ENCODE measurements around the gene AATK. TPM values are rescaled to one million over a fixed set of nuclear protein-coding genes. Genes with fewer than 3 reads are reported as not detected.

The AATK gene
- total and polyA plus RNA-seq, 9 of the 15 experiments (the other 6 are each of a cell fraction or from before 2014, with no cell fraction given), result 0.11 to 0.55 (median 0.38) TPM; not detected in 5

DNA sequence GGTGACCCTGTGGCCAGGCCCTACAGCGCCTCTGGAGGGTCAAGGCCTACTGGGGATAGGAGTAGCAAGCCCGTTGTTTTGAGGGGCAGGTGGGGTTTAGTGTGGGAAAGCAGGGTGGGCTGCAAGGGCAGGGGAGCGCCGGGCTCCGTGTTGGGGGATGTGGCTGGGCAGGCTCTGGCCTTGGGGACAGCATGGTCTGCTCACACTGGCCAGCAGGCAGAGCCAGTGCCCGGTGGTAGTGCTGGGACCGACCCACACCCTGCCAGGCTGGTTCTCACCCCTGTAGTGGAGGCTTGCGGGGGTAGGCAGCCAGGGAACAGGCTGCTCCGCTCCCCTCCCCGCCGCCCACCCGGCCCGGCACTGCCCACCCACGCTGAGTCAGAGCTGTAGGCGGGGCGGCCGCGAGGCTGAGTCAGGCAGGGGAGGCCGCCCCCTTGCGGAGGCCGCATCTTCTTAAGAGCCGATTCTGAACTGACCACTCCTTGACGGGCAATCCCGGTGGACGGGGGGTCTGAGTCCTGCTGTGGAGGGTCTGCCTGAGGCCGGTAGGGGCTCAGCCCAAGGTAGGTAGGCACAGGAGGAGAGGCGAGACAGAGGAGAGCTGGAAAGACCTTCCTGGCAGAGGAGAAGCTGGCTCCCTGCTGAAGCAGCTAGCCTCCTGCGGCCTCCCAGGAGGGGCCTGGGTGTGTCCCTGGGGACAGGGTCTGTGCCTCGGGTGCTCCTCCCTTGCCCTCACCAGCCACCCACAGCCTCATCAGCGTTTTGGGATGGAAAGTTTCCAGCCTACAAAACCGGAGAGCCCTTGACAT, 68.7 kb downstream of the AATK start (continued):
- TF ChIP-seq, protein P1, sequence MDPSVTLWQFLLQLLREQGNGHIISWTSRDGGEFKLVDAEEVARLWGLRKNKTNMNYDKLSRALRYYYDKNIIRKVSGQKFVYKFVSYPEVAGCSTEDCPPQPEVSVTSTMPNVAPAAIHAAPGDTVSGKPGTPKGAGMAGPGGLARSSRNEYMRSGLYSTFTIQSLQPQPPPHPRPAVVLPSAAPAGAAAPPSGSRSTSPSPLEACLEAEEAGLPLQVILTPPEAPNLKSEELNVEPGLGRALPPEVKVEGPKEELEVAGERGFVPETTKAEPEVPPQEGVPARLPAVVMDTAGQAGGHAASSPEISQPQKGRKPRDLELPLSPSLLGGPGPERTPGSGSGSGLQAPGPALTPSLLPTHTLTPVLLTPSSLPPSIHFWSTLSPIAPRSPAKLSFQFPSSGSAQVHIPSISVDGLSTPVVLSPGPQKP (CRISPR knock-in tag; IDR thresholded peaks at IDR 0.05), result no peak
- no peak for TF ChIP-seq MTA1 (IDR thresholded peaks at IDR 0.05; ENCODE audit: borderline replicate concordance)
- no peak for TF ChIP-seq XRCC5 (IDR thresholded peaks at IDR 0.05; ENCODE audit: low read depth, low read length)
- TF ChIP-seq PTRF (tag; IDR thresholded peaks at IDR 0.05), result no peak
- TF ChIP-seq, protein P2, sequence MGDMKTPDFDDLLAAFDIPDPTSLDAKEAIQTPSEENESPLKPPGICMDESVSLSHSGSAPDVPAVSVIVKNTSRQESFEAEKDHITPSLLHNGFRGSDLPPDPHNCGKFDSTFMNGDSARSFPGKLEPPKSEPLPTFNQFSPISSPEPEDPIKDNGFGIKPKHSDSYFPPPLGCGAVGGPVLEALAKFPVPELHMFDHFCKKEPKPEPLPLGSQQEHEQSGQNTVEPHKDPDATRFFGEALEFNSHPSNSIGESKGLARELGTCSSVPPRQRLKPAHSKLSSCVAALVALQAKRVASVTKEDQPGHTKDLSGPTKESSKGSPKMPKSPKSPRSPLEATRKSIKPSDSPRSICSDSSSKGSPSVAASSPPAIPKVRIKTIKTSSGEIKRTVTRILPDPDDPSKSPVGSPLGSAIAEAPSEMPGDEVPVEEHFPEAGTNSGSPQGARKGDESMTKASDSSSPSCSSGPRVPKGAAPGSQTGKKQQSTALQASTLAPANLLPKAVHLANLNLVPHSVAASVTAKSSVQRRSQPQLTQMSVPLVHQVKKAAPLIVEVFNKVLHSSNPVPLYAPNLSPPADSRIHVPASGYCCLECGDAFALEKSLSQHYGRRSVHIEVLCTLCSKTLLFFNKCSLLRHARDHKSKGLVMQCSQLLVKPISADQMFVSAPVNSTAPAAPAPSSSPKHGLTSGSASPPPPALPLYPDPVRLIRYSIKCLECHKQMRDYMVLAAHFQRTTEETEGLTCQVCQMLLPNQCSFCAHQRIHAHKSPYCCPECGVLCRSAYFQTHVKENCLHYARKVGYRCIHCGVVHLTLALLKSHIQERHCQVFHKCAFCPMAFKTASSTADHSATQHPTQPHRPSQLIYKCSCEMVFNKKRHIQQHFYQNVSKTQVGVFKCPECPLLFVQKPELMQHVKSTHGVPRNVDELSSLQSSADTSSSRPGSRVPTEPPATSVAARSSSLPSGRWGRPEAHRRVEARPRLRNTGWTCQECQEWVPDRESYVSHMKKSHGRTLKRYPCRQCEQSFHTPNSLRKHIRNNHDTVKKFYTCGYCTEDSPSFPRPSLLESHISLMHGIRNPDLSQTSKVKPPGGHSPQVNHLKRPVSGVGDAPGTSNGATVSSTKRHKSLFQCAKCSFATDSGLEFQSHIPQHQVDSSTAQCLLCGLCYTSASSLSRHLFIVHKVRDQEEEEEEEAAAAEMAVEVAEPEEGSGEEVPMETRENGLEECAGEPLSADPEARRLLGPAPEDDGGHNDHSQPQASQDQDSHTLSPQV (IDR thresholded peaks at IDR 0.05), result peak; percentile 70
- TF ChIP-seq, protein P3, sequence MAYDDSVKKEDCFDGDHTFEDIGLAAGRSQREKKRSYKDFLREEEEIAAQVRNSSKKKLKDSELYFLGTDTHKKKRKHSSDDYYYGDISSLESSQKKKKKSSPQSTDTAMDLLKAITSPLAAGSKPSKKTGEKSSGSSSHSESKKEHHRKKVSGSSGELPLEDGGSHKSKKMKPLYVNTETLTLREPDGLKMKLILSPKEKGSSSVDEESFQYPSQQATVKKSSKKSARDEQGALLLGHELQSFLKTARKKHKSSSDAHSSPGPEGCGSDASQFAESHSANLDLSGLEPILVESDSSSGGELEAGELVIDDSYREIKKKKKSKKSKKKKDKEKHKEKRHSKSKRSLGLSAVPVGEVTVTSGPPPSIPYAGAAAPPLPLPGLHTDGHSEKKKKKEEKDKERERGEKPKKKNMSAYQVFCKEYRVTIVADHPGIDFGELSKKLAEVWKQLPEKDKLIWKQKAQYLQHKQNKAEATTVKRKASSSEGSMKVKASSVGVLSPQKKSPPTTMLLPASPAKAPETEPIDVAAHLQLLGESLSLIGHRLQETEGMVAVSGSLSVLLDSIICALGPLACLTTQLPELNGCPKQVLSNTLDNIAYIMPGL (CRISPR knock-in tag; IDR thresholded peaks at IDR 0.05), result peak; percentile 55; the same call in 1 of the 2 replicates
- TF ChIP-seq, protein P4, sequence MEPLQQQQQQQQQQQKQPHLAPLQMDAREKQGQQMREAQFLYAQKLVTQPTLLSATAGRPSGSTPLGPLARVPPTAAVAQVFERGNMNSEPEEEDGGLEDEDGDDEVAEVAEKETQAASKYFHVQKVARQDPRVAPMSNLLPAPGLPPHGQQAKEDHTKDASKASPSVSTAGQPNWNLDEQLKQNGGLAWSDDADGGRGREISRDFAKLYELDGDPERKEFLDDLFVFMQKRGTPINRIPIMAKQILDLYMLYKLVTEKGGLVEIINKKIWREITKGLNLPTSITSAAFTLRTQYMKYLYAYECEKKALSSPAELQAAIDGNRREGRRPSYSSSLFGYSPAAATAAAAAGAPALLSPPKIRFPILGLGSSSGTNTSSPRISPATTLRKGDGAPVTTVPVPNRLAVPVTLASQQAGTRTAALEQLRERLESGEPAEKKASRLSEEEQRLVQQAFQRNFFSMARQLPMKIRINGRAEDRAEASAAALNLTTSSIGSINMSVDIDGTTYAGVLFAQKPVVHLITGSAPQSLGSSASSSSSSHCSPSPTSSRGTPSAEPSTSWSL (CRISPR knock-in tag; IDR thresholded peaks at IDR 0.05; ENCODE audit: borderline replicate concordance), result no peak
- peak; percentile 66 for TF ChIP-seq HMGN3 (IDR thresholded peaks at IDR 0.05; ENCODE audit: borderline replicate concordance, extremely low read depth, insufficient read length, low read depth, low read length)
- TF ChIP-seq, protein P5, sequence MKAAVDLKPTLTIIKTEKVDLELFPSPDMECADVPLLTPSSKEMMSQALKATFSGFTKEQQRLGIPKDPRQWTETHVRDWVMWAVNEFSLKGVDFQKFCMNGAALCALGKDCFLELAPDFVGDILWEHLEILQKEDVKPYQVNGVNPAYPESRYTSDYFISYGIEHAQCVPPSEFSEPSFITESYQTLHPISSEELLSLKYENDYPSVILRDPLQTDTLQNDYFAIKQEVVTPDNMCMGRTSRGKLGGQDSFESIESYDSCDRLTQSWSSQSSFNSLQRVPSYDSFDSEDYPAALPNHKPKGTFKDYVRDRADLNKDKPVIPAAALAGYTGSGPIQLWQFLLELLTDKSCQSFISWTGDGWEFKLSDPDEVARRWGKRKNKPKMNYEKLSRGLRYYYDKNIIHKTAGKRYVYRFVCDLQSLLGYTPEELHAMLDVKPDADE (conservative IDR thresholded peaks at IDR 0.05; ENCODE audit: control insufficient read depth, low read depth, low read length), result no peak
- no peak for TF ChIP-seq CEBPG (CRISPR knock-in tag; IDR thresholded peaks at IDR 0.05)
- no peak for TF ChIP-seq CEBPG (tag; conservative IDR thresholded peaks at IDR 0.05 in 1 of 2, IDR thresholded peaks at IDR 0.05 in 1 of 2)
- TF ChIP-seq ZFX (CRISPR knock-in tag; IDR thresholded peaks at IDR 0.05), result peak; percentile 82
- TF ChIP-seq, protein P6, sequence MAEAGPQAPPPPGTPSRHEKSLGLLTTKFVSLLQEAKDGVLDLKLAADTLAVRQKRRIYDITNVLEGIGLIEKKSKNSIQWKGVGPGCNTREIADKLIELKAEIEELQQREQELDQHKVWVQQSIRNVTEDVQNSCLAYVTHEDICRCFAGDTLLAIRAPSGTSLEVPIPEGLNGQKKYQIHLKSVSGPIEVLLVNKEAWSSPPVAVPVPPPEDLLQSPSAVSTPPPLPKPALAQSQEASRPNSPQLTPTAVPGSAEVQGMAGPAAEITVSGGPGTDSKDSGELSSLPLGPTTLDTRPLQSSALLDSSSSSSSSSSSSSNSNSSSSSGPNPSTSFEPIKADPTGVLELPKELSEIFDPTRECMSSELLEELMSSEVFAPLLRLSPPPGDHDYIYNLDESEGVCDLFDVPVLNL (CRISPR knock-in tag; IDR thresholded peaks at IDR 0.05; ENCODE audit: low read depth), result no peak
- no peak for TF ChIP-seq KLF10 (CRISPR knock-in tag; IDR thresholded peaks at IDR 0.05)
